Measurements from ENCODE around the gene RABGAP1L. TPM values are rescaled to one million over a fixed set of nuclear protein-coding genes. Genes with fewer than 3 reads are reported as not detected.
A peak's percentile ranks its signal among the peaks of the same experiment; 100 is the strongest.

The RABGAP1L gene
- total and polyA plus RNA-seq, 2 of the 8 experiments (the other 6 are each of a cell fraction or from before 2014, with no cell fraction given), result 33.3 to 156 TPM

DNA sequence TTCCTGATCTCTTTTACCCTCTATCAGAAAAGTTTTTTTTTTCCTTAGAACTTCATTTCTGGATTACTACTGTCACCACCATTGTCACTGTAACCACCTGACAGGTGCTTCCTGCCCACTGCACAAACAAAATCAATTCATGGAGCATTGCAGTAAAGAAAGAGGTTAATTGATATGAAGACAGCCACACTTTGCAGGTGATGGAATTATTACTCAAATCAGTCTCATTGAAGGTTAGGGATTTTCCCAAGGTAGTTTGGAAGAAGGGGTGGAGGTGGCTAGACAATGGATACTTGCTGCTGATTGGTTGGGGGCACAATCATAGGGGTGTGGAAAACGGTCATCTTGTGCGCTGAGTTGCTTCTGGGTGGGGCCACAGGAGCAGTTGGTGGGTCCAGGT, 609.6 kb downstream of the RABGAP1L start:
- Histone ChIP-seq H3K18ac (ENCODE audit: extremely low read depth, low read length) (no peak overlapping the region), H3K79me2 (ENCODE audit: control insufficient read depth in 1 of 2, insufficient read depth in 2 of 2, low read length in 2 of 2) (no peaks in the 10 kb centered on the region), H3K27ac (ENCODE audit: low read depth, low read length) (no peak overlapping the region), H2BK20ac (ENCODE audit: low read length) (peak overlapping the region; percentile 75; the same call in 1 of the 2 replicates), H2BK120ac (replicated peaks; ENCODE audit: low read depth, low read length) (no peak overlapping the region), H3K9ac (replicated peaks in 1 of 4; ENCODE audit: extremely low read depth in 1 of 4, low read depth in 3 of 4, low read length in 3 of 4) (no peak overlapping the region), H3K79me1 (ENCODE audit: low read depth, low read length) (no peaks in the 10 kb centered on the region), H3K23ac (ENCODE audit: insufficient read length) (no peak overlapping the region), H4K5ac (ENCODE audit: insufficient read length, low read depth, low read length) (no peak overlapping the region), H3K14ac (ENCODE audit: insufficient read length) (no peak overlapping the region), H3K36me3 (ENCODE audit: control insufficient read depth in 2 of 4, insufficient read depth in 4 of 4, low read length in 3 of 4) (no peaks in the 10 kb centered on the region), H3K4ac (replicated peaks; ENCODE audit: insufficient read length, low read depth, low read length) (no peak overlapping the region), H4K20me1 (replicated peaks in 1 of 2; ENCODE audit: control insufficient read depth in 1 of 2, insufficient read depth in 2 of 2, low read length in 2 of 2) (no peaks in the 10 kb centered on the region), H3K9me3 (ENCODE audit: insufficient read depth in 2 of 2, low read depth in 1 of 2, low read length in 1 of 2) (no peaks in the 10 kb centered on the region), H3K4me1 (replicated peaks in 1 of 4; ENCODE audit: control insufficient read depth in 3 of 4, insufficient read depth in 4 of 4, low read length in 3 of 4) (peaks cover 0 to 4% (median 0%) of the 10 kb centered on the region in 4 experiments; a peak in 2 of 7 replicates), H4K91ac (replicated peaks; ENCODE audit: insufficient read length, low read length) (no peak overlapping the region), H3K4me3 (ENCODE audit: extremely low read depth in 1 of 4, insufficient read depth in 2 of 4, low read depth in 3 of 4, low read length in 4 of 4) (no peak overlapping the region), H3K27me3 (replicated peaks in 1 of 4; ENCODE audit: control insufficient read depth in 3 of 4, extremely low read depth in 1 of 4, insufficient read depth in 3 of 4, low read length in 3 of 4) (no peaks in the 10 kb centered on the region), H2BK12ac (ENCODE audit: low read depth, low read length) (no peak overlapping the region), H4K8ac (ENCODE audit: extremely low read depth, insufficient read depth, low read length) (no peak overlapping the region), H2AK5ac (ENCODE audit: low read depth, low read length) (no peak overlapping the region), H2BK15ac (ENCODE audit: low read length) (no peak overlapping the region; the same call in 1 of the 2 replicates), H2AFZ (ENCODE audit: low read length) (no peak overlapping the region), H3K4me2 (ENCODE audit: insufficient read depth in 1 of 2, low read depth in 2 of 2, low read length in 2 of 2) (no peak overlapping the region), H2BK5ac (ENCODE audit: low read depth, low read length) (no peak overlapping the region), H3K56ac (replicated peaks; ENCODE audit: insufficient read length, low read depth, low read length) (no peak overlapping the region), H3K23me2 (ENCODE audit: low read depth, low read length) (no peaks in the 10 kb centered on the region)
- ChIA-PET CTCF (ENCODE audit: partially characterized antibody) (interaction anchor here (0.6 to 3.6 kb wide), 9 partner anchors 14 to 229 kb away, joined by 3 to 66 read pairs (median 4); no protein-coding TSS in a partner anchor), POLR2A (ENCODE audit: partially characterized antibody) (interaction anchor here (3.6 kb wide), 1 partner anchor 230 kb away, joined by 28 read pairs; the partner anchor contains the start of gene CACYBP)
- 91% methylated on average over 2 of the region's 2 CpGs; no CpG with 5 or more reads in 1 of the 2 experiments for WGBS, 2 experiments (ENCODE audit: extremely low coverage in 1 of 2, insufficient coverage in 1 of 2, insufficient read length in 1 of 2, insufficient replicate concordance in 2 of 2, low coverage in 1 of 2, low lambda C conversion rate in 2 of 2, missing lambda C conversion rate in 1 of 2)
- FAIRE-seq, result no peak
- no peak for TF ChIP-seq HDAC6 (IDR thresholded peaks at IDR 0.05; ENCODE audit: low read depth, low read length)
- DNase-seq (ENCODE audit: low read depth in 1 of 2, low spot score in 2 of 2), result no peak

Measured in H1 (cell line).